Duodenal mucosa (tissue), 2 donors: ENCODE measurements around the gene SAMM50.
A peak's percentile ranks its signal among the peaks of the same experiment; 100 is the strongest.

ENCODE experiments used
- H3K27ac ChIP-seq: one replicate; pipeline ENCODE4 v1.7.0; 2013; ENCODE audit warnings: low read depth, low read length
- H3K27me3 ChIP-seq, 2 donors: one replicate each; pipeline ENCODE4 v1.7.0; 2013; ENCODE audit warnings: low read length in 2 of 2, control low read depth in 1 of 2; ENCODE audit not compliant: insufficient read depth in 2 of 2, control insufficient read depth in 1 of 2
- H3K36me3 ChIP-seq, 2 donors: one replicate each; pipeline ENCODE4 v1.7.0; 2013; ENCODE audit warnings: low read length in 2 of 2, control low read depth in 1 of 2; ENCODE audit not compliant: insufficient read depth in 2 of 2, control insufficient read depth in 1 of 2
- H3K4me1 ChIP-seq, 2 donors: one replicate each; pipeline ENCODE4 v1.7.0; 2013; ENCODE audit warnings: low read length in 2 of 2, control low read depth in 1 of 2; ENCODE audit not compliant: insufficient read depth in 2 of 2, control insufficient read depth in 1 of 2
- H3K4me3 ChIP-seq, 2 donors: one replicate each; pipeline ENCODE4 v1.7.0; 2013; ENCODE audit warnings: low read length in 2 of 2, low read depth in 1 of 2
- H3K9ac ChIP-seq, 2 donors: one replicate each; pipeline ENCODE4 v1.7.0; 2013; ENCODE audit warnings: low read length in 2 of 2, low read depth in 1 of 2
- H3K9me3 ChIP-seq, 2 donors: one replicate each; pipeline ENCODE4 v1.7.0; 2013; ENCODE audit warnings: low read length in 2 of 2, control low read depth in 1 of 2; ENCODE audit not compliant: control insufficient read depth in 1 of 2

SAMM50 gene

DNA sequence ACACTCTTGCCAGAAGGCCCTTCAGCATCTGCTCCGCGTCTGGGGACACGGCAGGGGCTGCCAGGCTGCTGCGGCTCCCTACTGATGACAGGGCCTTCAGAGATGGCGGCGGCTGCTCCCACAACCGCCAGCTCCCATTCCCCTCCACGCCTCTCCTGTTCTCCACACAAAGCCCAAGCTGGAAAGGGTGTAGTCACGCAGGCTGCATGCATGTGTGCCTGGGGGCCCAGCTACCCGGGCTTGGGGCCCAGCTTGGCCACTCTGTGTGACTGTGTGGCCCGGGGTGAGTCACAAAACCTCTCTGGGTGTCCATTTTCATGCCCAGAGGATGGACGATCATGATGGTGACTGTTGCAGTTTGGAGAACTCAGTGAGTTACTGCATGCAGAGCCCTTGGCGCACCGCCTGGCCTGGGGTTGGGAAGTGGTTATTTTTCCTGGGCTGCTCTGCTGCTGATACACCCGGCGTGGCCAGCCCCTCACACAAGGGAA lies 37.1 kb downstream of the SAMM50 start:
- no peak overlapping the region for H3K4me3 ChIP-seq
- peaks cover 0 to 5% of the 10 kb centered on the region in 2 donors for H3K4me1 ChIP-seq
- H3K27ac ChIP-seq = no peak overlapping the region
- no peak overlapping the region for H3K9ac ChIP-seq
- peaks cover 22 to 90% of the 10 kb centered on the region in 2 donors for H3K36me3 ChIP-seq
- no peaks in the 10 kb centered on the region for H3K9me3 ChIP-seq
- no peaks in the 10 kb centered on the region for H3K27me3 ChIP-seq

DNA sequence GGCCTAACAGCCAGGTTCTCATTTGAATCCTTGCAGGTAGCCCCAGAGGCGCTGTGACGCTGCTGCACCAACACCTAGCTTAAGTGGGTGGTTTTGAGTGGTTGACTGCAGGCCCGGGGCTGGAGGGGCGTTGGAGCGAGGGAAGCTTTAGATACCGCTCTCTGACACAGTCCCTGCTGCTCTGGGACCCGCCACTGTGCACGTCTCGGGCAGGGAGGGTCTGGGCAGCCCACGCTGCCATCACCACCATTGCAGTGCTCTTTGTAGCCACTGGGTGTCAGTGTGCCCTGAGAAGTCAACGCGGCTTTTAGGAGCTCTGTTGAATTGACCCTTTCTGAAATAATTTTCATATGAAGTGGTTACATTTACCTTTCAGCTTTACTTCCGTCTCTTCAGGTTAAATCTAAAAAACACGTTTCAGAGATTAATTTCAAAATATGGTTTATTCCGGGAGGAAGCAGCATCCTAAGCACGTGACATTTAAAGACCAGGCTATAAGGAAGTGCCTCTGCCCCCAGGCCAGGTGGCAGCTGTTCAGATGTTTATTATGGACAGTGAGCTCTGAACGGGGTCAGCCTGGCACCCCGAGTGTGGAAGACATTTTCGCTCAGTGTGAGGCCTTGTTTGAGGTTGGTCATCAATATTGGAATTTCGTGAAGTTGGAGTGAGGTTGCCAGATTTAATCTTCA lies 38.0 kb downstream of the SAMM50 start:
- Histone ChIP-seq H3K27me3 (no peaks in the 10 kb centered on the region), H3K9ac (no peak overlapping the region), H3K27ac (no peak overlapping the region), H3K4me3 (no peak overlapping the region), H3K9me3 (no peaks in the 10 kb centered on the region), H3K4me1 (peaks cover 0 to 5% of the 10 kb centered on the region in 2 donors), H3K36me3 (peaks cover 23 to 87% of the 10 kb centered on the region in 2 donors)

DNA sequence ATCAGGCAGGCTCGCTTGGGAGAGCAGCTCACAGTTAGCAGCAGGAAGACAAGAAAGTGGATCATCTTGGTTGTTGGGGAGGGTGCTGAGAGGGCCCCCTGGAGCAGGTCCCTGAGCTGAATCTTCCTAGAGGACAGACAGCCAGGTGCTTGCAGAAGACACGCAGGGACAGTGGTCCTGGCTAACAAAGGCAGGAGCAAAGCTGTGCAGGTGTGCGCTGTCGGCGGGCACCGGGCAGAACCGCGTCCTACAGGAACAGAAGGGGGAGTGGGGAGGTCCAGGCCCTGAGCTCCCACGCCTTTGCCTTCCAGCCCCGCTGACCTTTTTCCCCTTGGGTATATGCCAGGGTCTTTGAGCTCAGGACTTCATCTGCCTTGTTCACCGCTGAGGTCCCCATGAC lies 38.8 kb downstream of the SAMM50 start:
- no peak overlapping the region for H3K27ac ChIP-seq
- H3K9ac ChIP-seq = no peak overlapping the region
- H3K4me3 ChIP-seq = no peak overlapping the region
- no peaks in the 10 kb centered on the region for H3K27me3 ChIP-seq
- H3K36me3 ChIP-seq = peaks cover 20 to 86% of the 10 kb centered on the region in 2 donors
- no peaks in the 10 kb centered on the region for H3K9me3 ChIP-seq
- peaks cover 0 to 5% of the 10 kb centered on the region in 2 donors for H3K4me1 ChIP-seq

DNA sequence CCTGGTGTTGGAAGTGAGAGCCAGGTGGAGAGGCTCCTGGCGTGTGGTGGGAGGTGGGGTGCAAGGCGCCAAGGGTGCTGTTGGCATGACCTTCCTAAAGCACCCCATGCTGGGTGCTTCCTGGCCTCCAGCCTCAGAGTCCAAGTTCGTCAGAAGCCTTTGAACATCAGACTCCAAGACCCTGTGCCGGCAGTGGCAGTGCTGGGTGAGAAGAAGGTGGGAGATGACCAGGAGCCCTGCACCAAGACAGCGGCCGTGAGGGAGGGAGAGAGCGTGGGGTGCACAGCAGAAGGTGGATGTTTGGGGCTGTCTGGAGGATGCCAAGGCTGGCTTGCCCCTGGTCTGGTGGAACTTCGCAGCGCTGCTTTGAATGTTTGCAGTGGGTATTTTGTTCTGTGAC lies 39.2 kb downstream of the SAMM50 start:
- no peaks in the 10 kb centered on the region for H3K9me3 ChIP-seq
- H3K27ac ChIP-seq = no peak overlapping the region
- no peaks in the 10 kb centered on the region for H3K27me3 ChIP-seq
- H3K4me1 ChIP-seq = peaks cover 0 to 5% of the 10 kb centered on the region in 2 donors
- peaks cover 20 to 87% of the 10 kb centered on the region in 2 donors for H3K36me3 ChIP-seq
- no peak overlapping the region for H3K4me3 ChIP-seq
- no peak overlapping the region for H3K9ac ChIP-seq

DNA sequence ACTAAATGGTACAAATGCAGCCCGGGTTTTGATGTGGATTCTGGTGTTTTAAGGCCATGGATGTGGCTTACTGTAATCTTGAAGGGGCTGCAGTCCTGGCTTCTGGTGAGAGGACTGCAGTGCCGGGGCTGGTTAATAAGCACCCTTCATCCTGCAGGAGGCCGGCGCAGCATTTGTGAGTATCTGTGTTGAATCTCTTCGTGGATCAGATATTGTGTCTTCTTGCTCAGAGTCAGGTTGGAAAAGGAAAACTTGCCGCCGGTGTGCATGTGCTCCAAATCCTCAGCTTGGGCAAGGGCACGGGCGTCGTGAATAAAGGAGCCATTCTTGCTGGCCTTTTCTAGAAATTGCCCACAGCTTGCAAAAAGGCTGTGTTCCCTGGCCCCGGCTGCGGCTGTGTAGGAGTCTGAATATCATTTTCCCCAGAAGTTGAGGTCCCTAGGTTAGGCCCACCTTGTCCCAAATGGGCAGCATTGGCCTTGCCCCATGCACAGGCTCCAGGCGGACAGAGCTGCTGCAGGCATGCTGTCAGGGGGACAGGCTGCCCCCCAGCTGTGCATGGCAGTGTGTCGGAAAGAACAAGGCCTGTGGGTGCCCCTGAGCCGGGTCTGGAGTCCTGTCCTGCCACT lies 39.9 kb downstream of the SAMM50 start:
- H3K27ac ChIP-seq = no peak overlapping the region
- no peaks in the 10 kb centered on the region for H3K9me3 ChIP-seq
- peak overlapping the region in 1 of 2 donors; percentile 56 for H3K4me3 ChIP-seq
- H3K36me3 ChIP-seq = peaks cover 20 to 80% of the 10 kb centered on the region in 2 donors
- H3K9ac ChIP-seq = no peak overlapping the region
- H3K27me3 ChIP-seq = no peaks in the 10 kb centered on the region
- peaks cover 0 to 5% of the 10 kb centered on the region in 2 donors for H3K4me1 ChIP-seq

DNA sequence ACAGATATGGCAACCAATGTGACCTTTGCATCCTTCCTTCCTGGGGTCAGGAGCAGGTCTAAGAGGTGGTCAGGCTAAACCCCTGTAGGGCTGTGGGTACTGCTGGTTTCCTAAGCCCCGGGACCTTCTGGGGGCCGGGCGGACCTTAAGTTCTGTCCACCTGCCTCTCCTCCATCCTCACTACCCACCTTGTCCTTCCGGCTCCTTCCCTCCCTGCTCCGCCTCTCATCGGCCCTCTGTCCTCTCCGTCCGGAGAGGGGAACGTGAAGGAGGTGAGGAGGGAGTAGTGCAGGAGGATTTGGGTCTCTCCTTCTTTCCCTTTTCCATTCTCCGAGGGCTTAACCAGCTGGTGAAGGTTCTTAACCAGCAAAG lies 40.5 kb downstream of the SAMM50 start:
- H3K27me3 ChIP-seq = no peaks in the 10 kb centered on the region
- peaks cover 16 to 74% of the 10 kb centered on the region in 2 donors for H3K36me3 ChIP-seq
- H3K27ac ChIP-seq = no peak overlapping the region
- H3K9me3 ChIP-seq = no peaks in the 10 kb centered on the region
- H3K4me1 ChIP-seq = peaks cover 0 to 5% of the 10 kb centered on the region in 2 donors
- H3K9ac ChIP-seq = peak overlapping the region; percentile 39 to 49
- H3K4me3 ChIP-seq = peak overlapping the region; percentile 56 to 58

DNA sequence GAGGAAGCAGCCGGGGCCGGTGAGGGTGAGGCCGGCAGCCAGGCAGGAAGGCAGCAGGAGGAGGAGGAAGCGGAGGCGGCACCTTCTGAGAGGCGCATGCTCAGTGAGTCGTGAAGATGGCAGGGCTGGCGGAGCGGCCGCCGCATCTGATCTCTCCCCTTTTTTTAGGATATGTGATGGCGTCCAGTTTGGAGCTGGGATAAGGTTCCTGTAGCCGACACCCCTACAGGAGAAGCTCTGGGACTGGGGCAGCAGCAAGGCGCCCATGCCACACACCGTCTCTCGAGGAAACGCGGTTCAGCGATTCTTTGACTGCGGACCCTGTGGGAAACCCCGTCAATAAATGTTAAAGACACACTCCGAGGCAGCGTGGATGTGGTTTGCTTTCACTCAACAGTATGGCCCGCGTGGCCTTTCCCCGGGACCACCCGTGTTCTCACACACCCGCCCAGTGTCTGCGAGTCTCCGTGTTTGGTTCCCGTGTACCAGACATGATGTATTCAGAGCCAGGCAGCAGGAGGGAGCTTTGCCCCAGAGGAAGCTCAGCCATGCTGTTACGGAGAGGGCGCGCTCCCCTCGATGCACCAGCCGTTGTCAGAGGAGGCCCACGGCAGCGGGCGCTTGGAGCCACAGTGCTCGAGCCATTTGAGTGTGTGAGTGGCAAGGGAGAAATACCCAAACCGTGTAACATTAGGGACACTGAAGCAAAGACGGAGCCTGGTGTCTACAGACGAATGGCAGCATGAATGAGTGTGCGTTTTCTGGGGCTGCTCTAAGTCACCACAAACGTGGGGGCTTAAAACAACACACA lies 41.1 kb downstream of the SAMM50 start:
- Histone ChIP-seq H3K9ac (peak overlapping the region; percentile 39 to 49), H3K4me1 (peaks cover 0 to 5% of the 10 kb centered on the region in 2 donors), H3K27ac (no peak overlapping the region), H3K4me3 (peak overlapping the region; percentile 56 to 58), H3K9me3 (no peaks in the 10 kb centered on the region), H3K27me3 (no peaks in the 10 kb centered on the region), H3K36me3 (peaks cover 16 to 72% of the 10 kb centered on the region in 2 donors)

DNA sequence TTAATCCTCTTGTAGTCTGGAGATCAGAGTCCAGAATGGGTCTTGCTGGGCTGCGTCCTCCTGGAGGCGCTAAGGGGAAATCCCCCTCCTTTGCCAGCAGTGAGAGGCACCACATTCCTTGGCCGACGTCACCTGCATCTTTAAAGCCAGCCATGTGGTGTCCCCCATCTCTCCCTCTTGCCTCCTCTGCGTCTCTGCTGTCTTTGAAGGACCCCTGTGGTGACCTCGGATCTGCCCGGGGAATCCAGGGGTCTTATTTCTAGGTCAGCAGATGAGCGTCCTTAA lies 41.7 kb downstream of the SAMM50 start:
- H3K9ac ChIP-seq = no peak overlapping the region
- H3K36me3 ChIP-seq = peaks cover 16 to 66% of the 10 kb centered on the region in 2 donors
- H3K27ac ChIP-seq = no peak overlapping the region
- H3K4me3 ChIP-seq = no peak overlapping the region
- H3K27me3 ChIP-seq = no peaks in the 10 kb centered on the region
- H3K4me1 ChIP-seq = peaks cover 0 to 5% of the 10 kb centered on the region in 2 donors
- H3K9me3 ChIP-seq = no peaks in the 10 kb centered on the region

DNA sequence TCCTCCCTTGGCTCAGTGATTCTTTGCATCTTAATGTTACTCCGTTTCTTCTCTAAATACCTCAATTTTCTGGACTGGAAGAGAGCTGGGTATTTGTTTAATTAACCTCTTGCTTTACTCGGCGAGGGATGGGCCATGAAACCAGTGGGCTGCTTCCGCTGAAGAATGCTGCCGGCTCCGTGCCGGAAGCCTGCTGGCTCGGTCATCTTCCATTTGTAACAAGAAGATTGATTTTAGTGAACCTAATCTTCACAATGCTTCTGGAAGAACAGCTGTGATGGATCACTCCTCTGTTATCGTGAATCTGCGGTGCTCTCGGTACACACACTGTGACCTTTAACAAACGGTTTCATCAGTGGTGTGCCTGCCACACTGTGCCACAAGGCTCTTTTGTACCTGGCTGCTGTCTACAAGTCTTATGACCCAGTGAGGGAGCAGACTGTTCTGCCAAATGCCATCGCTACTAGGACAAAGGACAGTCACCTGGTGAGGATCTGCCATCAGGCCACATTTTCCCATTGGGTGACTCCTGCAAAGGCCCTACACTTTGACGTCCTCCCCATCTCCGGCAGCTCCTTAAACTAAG lies 43.5 kb downstream of the SAMM50 start:
- Histone ChIP-seq H3K4me3 (no peak overlapping the region), H3K4me1 (peaks cover 0 to 5% of the 10 kb centered on the region in 2 donors), H3K27me3 (no peaks in the 10 kb centered on the region), H3K9me3 (no peaks in the 10 kb centered on the region), H3K27ac (no peak overlapping the region), H3K9ac (no peak overlapping the region), H3K36me3 (peaks cover 10 to 49% of the 10 kb centered on the region in 2 donors)

DNA sequence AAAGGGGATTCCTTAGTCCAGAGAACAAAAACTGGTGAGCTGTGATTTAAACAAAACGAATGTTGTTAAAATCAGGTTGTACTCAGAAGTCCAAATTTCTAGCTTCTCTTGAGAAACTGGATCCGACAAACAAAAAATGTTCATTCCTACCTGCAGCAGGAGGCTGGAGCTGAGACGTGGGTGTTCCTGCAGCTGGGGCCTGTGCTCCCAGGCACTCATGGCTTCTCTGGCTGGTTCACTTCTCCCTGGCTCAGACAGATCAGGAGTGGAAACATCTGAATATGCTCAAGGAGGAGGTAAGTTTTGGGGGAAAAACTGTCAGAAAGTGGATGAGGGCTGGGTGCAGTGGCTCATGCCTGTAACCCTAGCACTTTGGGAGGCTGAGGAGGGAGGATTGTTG lies 44.1 kb downstream of the SAMM50 start:
- Histone ChIP-seq H3K4me1 (peaks cover 0 to 5% of the 10 kb centered on the region in 2 donors), H3K36me3 (peaks cover 10 to 43% of the 10 kb centered on the region in 2 donors), H3K9ac (no peak overlapping the region), H3K9me3 (no peaks in the 10 kb centered on the region), H3K27ac (no peak overlapping the region), H3K27me3 (no peaks in the 10 kb centered on the region), H3K4me3 (no peak overlapping the region)
